HepG2 (cell line): ENCODE results near the gene RUNX3. TPM values are rescaled to one million over a fixed set of nuclear protein-coding genes. Genes with fewer than 3 reads are reported as not detected.

Source experiments
- ATAC-seq: fragments of 200-7000 bp; cut with Tn5 transposase; 3 replicates; pipeline ENCODE4 v1.9.1; 2020; ENCODE audit warnings: mild to moderate bottlenecking, moderate library complexity
- BruUV-seq: library from RNA; stranded (reverse); fragments of 400-500 nt; replicated peaks from 2 replicates; lab custom pipeline; 2021; lab: Mats Ljungman, UMichigan
- CTCF ChIA-PET: fragments of 300-600 bp; formaldehyde crosslinking; extraction: SDS; loops from one replicate; lab custom pipeline; 2021; ENCODE audit warnings: low total read pairs, inconsistent platforms, low intra/inter-chr PET ratio; lab: Yijun Ruan, JAX
- POLR2A ChIA-PET: fragments of 350-600 bp; sonication (Branson Sonifier 250); formaldehyde crosslinking; loops from one replicate; lab custom pipeline; 2020; ENCODE audit warnings: antibody characterized with exemption, inconsistent platforms; lab: Yijun Ruan, JAX
- DNase-seq: peaks from one replicate; pipeline ENCODE4 v3.0.0-alpha.2; 2015; ENCODE audit warnings: low spot score
- FAIRE-seq: peaks from 3 replicates; lab custom pipeline; 2011; peaks lifted over from hg19 to GRCh38; lab: Jason Lieb, UNC
- H2AFZ ChIP-seq: one replicate; pipeline ENCODE4 v1.6.1; 2011; ENCODE audit warnings: low read length, inconsistent platforms
- H3K27ac ChIP-seq: fragments of 300-600 bp; 3 replicates; pipeline ENCODE4 v1.8.0; 2011; ENCODE audit warnings: mixed run types, mild to moderate bottlenecking, mixed read lengths, low read length, inconsistent platforms; ENCODE audit not compliant: insufficient read depth; ENCODE audit errors: extremely low read length
- H3K27me3 ChIP-seq, 2 experiments: fragments of 200-600 bp in 1 of 2; 2 replicates in 1 of 2; 3 replicates in 1 of 2; pipeline versions ENCODE4 v1.6.0 to v1.8.0; 2011; ENCODE audit warnings: low read length in 2 of 2, mild to moderate bottlenecking in 2 of 2, moderate library complexity in 2 of 2, inconsistent platforms in 1 of 2; ENCODE audit not compliant: insufficient read depth in 2 of 2, control insufficient read depth in 1 of 2
- H3K36me3 ChIP-seq, 2 experiments: fragments of 200-600 bp in 1 of 2; replicated peaks in 1 of 2; 2 replicates in 1 of 2; 3 replicates in 1 of 2; pipeline versions ENCODE4 v1.5.1 to v1.8.0; 2011; ENCODE audit warnings: low read length in 2 of 2, inconsistent platforms in 1 of 2; ENCODE audit not compliant: insufficient read depth in 2 of 2, control insufficient read depth in 1 of 2
- H3K4me1 ChIP-seq: 2 replicates; pipeline ENCODE4 v1.5.1; 2012; ENCODE audit warnings: low read length, inconsistent platforms; ENCODE audit not compliant: insufficient read depth
- H3K4me2 ChIP-seq: 2 replicates; pipeline ENCODE4 v1.6.0; 2011; ENCODE audit warnings: low read depth, low read length, inconsistent platforms
- H3K4me3 ChIP-seq, 3 experiments: fragments of 200-600 bp in 1 of 3; sonication (generic), shearing (Covaris generic) in 1 of 3; replicated peaks in 1 of 3; 2 replicates each; pipeline ENCODE4 v1.5.1; 2011 to 2016; ENCODE audit warnings: low read length in 3 of 3, inconsistent platforms in 2 of 3, low read depth in 2 of 3, mild to moderate bottlenecking in 2 of 3, control low read depth in 1 of 3, mixed read lengths in 1 of 3; ENCODE audit not compliant: insufficient read depth in 1 of 3
- H3K79me2 ChIP-seq: one replicate; pipeline ENCODE4 v1.6.1; 2011; ENCODE audit warnings: low read length, inconsistent platforms; ENCODE audit not compliant: insufficient read depth
- H3K9ac ChIP-seq: 2 replicates; pipeline ENCODE4 v1.6.0; 2011; ENCODE audit warnings: mild to moderate bottlenecking, low read depth, low read length, inconsistent platforms; ENCODE audit not compliant: insufficient read depth
- H3K9me3 ChIP-seq: 2 replicates; pipeline ENCODE4 v1.5.1; 2012; ENCODE audit warnings: mild to moderate bottlenecking, low read length
- H4K20me1 ChIP-seq: 2 replicates; pipeline ENCODE4 v1.6.0; 2011; ENCODE audit warnings: inconsistent platforms, mild to moderate bottlenecking, low read length, moderate library complexity; ENCODE audit not compliant: insufficient read depth
- ATF4 ChIP-seq, 2 experiments: fragments of 450-650 bp in 1 of 2; sonication (generic) in 1 of 2; formaldehyde crosslinking; IDR thresholded peaks; 2 replicates each; pipeline versions ENCODE4 v1.5.0 to v1.8.0; 2020 to 2022; ENCODE audit warnings: mild to moderate bottlenecking in 1 of 2, missing genetic modification reagents in 1 of 2
- KMT2B ChIP-seq: IDR thresholded peaks from 2 replicates; pipeline ENCODE4 v1.6.1; 2016; ENCODE audit warnings: missing genetic modification reagents, missing compliant biosample characterization
- MTF1 ChIP-seq: sonication (generic); formaldehyde crosslinking; IDR thresholded peaks from 2 replicates; pipeline ENCODE4 v1.5.0; 2020; ENCODE audit warnings: missing genetic modification reagents
- RFXANK ChIP-seq: IDR thresholded peaks from 2 replicates; pipeline ENCODE4 v1.6.1; 2016
- SKIL ChIP-seq: sonication (generic); formaldehyde crosslinking; IDR thresholded peaks from 2 replicates; pipeline ENCODE4 v1.8.0; 2022; ENCODE audit warnings: missing genetic modification reagents, mild to moderate bottlenecking, moderate library complexity, borderline replicate concordance
- ZNF546 ChIP-seq: sonication (generic); formaldehyde crosslinking; conservative IDR thresholded peaks from 2 replicates; pipeline ENCODE4 v1.8.1; 2023; ENCODE audit warnings: mild to moderate bottlenecking, missing genetic modification reagents
- ZNF574 ChIP-seq: sonication (generic); formaldehyde crosslinking; IDR thresholded peaks from 2 replicates; pipeline ENCODE4 v1.4.0; 2020; ENCODE audit warnings: missing genetic modification reagents
- WGBS: methylation state at CpG from one replicate; pipeline ENCODE4 v1.1.6; 2017; ENCODE audit warnings: low lambda C conversion rate; 5-methylcytosine and 5-hydroxymethylcytosine counted together
- in situ Hi-C: cut with HindIII; loops from 2 replicates; pipeline ENCODE4 v1.10.0; 2017; ENCODE audit warnings: low pct_unique_long_range_greater_than_20kb; ENCODE audit not compliant: extremely low pct_ligation_motif_present
- intact Hi-C: fragments of 100-400 bp; cut with micrococcal nuclease; formaldehyde crosslinking; loops from one replicate; pipeline ENCODE4 v1.10.0; 2022; ENCODE audit not compliant: unreplicated experiment
- polyA plus RNA-seq, 8 experiments: library from polyadenylated mRNA; depleted of rRNA in 3 of 8; stranded (reverse) in 7 of 8; unstranded in 1 of 8; fragments of >200 nt; fragmentation: Illumina TruSeq in 4 of 8; extraction: Trizol in 4 of 8; gene quantifications; 2 replicates each; pipeline versions ENCODE4 v1.2.1 to v1.2.3, GENCODE V29; 2011 to 2016; ENCODE audit warnings: low read depth in 4 of 8, missing spikeins in 1 of 8, mixed read lengths in 1 of 8; ENCODE audit not compliant: insufficient read depth in 1 of 8
- total RNA-seq, 5 experiments: library from RNA; depleted of rRNA; stranded (reverse); fragments of >200 nt; fragmentation: Illumina TruSeq; extraction: Trizol; gene quantifications; 2 replicates each; pipeline ENCODE4 v1.2.3, GENCODE V29; 2016; ENCODE audit warnings: low read depth in 1 of 5

Gene RUNX3
- total and polyA plus RNA-seq, 2 of the 13 experiments (the other 11 are each of a cell fraction or from before 2014, with no cell fraction given) = 0.04 to 0.22 TPM

GRCh38 chr1:24894002-24894401 lies 36.1 kb downstream of the RUNX3 start:
- CTCF ChIA-PET = no interaction called here
- in situ Hi-C loops = no loop called here

More at GRCh38 chr1:24894002-24894401, 36.1 kb downstream of the RUNX3 start:
- POLR2A ChIA-PET = no interaction called here
- Histone ChIP-seq H3K9me3 (peaks cover 11% of the 10 kb centered on the region), H3K36me3 (no peaks in the 10 kb centered on the region), H3K4me3 (no peak overlapping the region), H3K4me1 (no peaks in the 10 kb centered on the region), H4K20me1 (no peaks in the 10 kb centered on the region), H2AFZ (no peak overlapping the region), H3K79me2 (no peaks in the 10 kb centered on the region), H3K27me3 (peaks cover 1 to 10% of the 10 kb centered on the region in 2 experiments; a peak in 2 of 5 replicates), H3K9ac (no peak overlapping the region), H3K27ac (no peak overlapping the region), H3K4me2 (no peak overlapping the region)
- ATAC-seq (no peak), DNase-seq (no peak), FAIRE-seq (no peak)
- no peak for TF ChIP-seq KMT2B
- no peak for TF ChIP-seq SKIL (CRISPR knock-in tag)
- TF ChIP-seq ZNF574 (CRISPR knock-in tag) = no peak
- TF ChIP-seq MTF1 (CRISPR knock-in tag) = no peak
- TF ChIP-seq ZNF546 (CRISPR knock-in tag) = no peak
- TF ChIP-seq RFXANK = no peak
- no peak for TF ChIP-seq ATF4 (CRISPR knock-in tag; IDR thresholded peaks at IDR 0.05)
- intact Hi-C loops = loop anchor here (1.0 kb wide), 1 partner anchor 42 kb away; no protein-coding TSS in a partner anchor
- no TSS peak for BruUV-seq
- WGBS = 43% methylated on average over 8 of the region's 8 CpGs
